ENCODE measurements around the gene CNTN4.
"Not testable (repeated sequence)": the region's sequence is repeated elsewhere in the genome, so short reads cannot be mapped to it uniquely, and the experiment has no call there.

The CNTN4 gene

GRCh38 chr3:2896308-2896939, 797.8 kb downstream of the CNTN4 start:
- Mint-ChIP-seq H3K4me3 (no peak overlapping the region), H3K4me1 (no peaks in the 10 kb centered on the region), H3K36me3 (ENCODE audit: low read depth) (no peaks in the 10 kb centered on the region), H3K9me3 (no peaks in the 10 kb centered on the region), H3K27ac (no peak overlapping the region), H3K27me3 (peaks cover 2% of the 10 kb centered on the region)
- ATAC-seq (no peak), DNase-seq (no peak)

GRCh38 chr3:2897821-2898220, 799.2 kb downstream of the CNTN4 start:
- Mint-ChIP-seq H3K27ac (no peak overlapping the region), H3K36me3 (ENCODE audit: low read depth) (no peaks in the 10 kb centered on the region), H3K9me3 (no peaks in the 10 kb centered on the region), H3K4me3 (no peak overlapping the region), H3K4me1 (no peaks in the 10 kb centered on the region), H3K27me3 (peaks cover 2% of the 10 kb centered on the region)
- ATAC-seq: no peak
- DNase-seq: no peak

GRCh38 chr3:2898591-2899353, 800.1 kb downstream of the CNTN4 start:
- H3K27me3 Mint-ChIP-seq: peaks cover 2% of the 10 kb centered on the region
- no peak for DNase-seq

GRCh38 chr3:2904054-2904453, 805.4 kb downstream of the CNTN4 start:
- no peaks in the 10 kb centered on the region for H3K36me3 Mint-ChIP-seq (ENCODE audit: low read depth)
- H3K4me3 Mint-ChIP-seq: no peak overlapping the region
- H3K27me3 Mint-ChIP-seq: no peaks in the 10 kb centered on the region
- no peak overlapping the region for H3K27ac Mint-ChIP-seq
- H3K9me3 Mint-ChIP-seq: no peaks in the 10 kb centered on the region
- no peak for ATAC-seq
- H3K4me1 Mint-ChIP-seq: no peaks in the 10 kb centered on the region
- no peak for DNase-seq

More at GRCh38 chr3:2898591-2899353, 800.1 kb downstream of the CNTN4 start:
- ATAC-seq: no peak
- Mint-ChIP-seq H3K27ac (no peak overlapping the region), H3K36me3 (ENCODE audit: low read depth) (no peaks in the 10 kb centered on the region), H3K4me1 (no peaks in the 10 kb centered on the region), H3K4me3 (no peak overlapping the region), H3K9me3 (no peaks in the 10 kb centered on the region)

GRCh38 chr3:2908693-2909351, 810.2 kb downstream of the CNTN4 start:
- no peak overlapping the region for H3K27ac Mint-ChIP-seq
- DNase-seq (no peak), ATAC-seq (no peak)
- H3K9me3 Mint-ChIP-seq: no peaks in the 10 kb centered on the region
- no peaks in the 10 kb centered on the region for H3K4me1 Mint-ChIP-seq
- no peaks in the 10 kb centered on the region for H3K27me3 Mint-ChIP-seq
- H3K4me3 Mint-ChIP-seq: no peak overlapping the region
- H3K36me3 Mint-ChIP-seq (ENCODE audit: low read depth): no peaks in the 10 kb centered on the region

GRCh38 chr3:2910997-2911396, 812.3 kb downstream of the CNTN4 start:
- peaks cover 3% of the 10 kb centered on the region for H3K9me3 Mint-ChIP-seq
- no peaks in the 10 kb centered on the region for H3K27me3 Mint-ChIP-seq
- H3K27ac Mint-ChIP-seq: no peak overlapping the region
- DNase-seq (no peak), ATAC-seq (no peak)
- H3K4me1 Mint-ChIP-seq: no peaks in the 10 kb centered on the region
- H3K36me3 Mint-ChIP-seq (ENCODE audit: low read depth): no peaks in the 10 kb centered on the region
- no peak overlapping the region for H3K4me3 Mint-ChIP-seq

GRCh38 chr3:2915826-2916225, 817.2 kb downstream of the CNTN4 start:
- Mint-ChIP-seq H3K36me3 (ENCODE audit: low read depth) (no peaks in the 10 kb centered on the region), H3K9me3 (peaks cover 3% of the 10 kb centered on the region), H3K4me3 (no peak overlapping the region), H3K4me1 (no peaks in the 10 kb centered on the region), H3K27me3 (no peaks in the 10 kb centered on the region), H3K27ac (no peak overlapping the region)
- DNase-seq (no peak), ATAC-seq (no peak)

GRCh38 chr3:2916640-2917039, 818.0 kb downstream of the CNTN4 start:
- not testable (repeated sequence) for H3K4me3 Mint-ChIP-seq; DNase-seq; H3K36me3 Mint-ChIP-seq (ENCODE audit: low read depth); H3K9me3 Mint-ChIP-seq; H3K27me3 Mint-ChIP-seq; ATAC-seq; H3K4me1 Mint-ChIP-seq; H3K27ac Mint-ChIP-seq

- Mint-ChIP-seq H3K4me3 (no peak overlapping the region), H3K9me3 (peaks cover 3% of the 10 kb centered on the region), H3K36me3 (ENCODE audit: low read depth) (no peaks in the 10 kb centered on the region), H3K4me1 (no peaks in the 10 kb centered on the region), H3K27me3 (no peaks in the 10 kb centered on the region), H3K27ac (no peak overlapping the region)
- ATAC-seq (no peak), DNase-seq (no peak)
These were observed 821.4 kb downstream of the CNTN4 start for GRCh38 chr3:2920103-2920502.

GRCh38 chr3:2921452-2921851, 822.8 kb downstream of the CNTN4 start:
- ATAC-seq (no peak), DNase-seq (no peak)
- Mint-ChIP-seq H3K4me1 (no peaks in the 10 kb centered on the region), H3K9me3 (no peaks in the 10 kb centered on the region), H3K27ac (no peak overlapping the region), H3K36me3 (ENCODE audit: low read depth) (no peaks in the 10 kb centered on the region), H3K27me3 (peaks cover 2% of the 10 kb centered on the region), H3K4me3 (no peak overlapping the region)

- H3K4me1 Mint-ChIP-seq: no peaks in the 10 kb centered on the region
- H3K9me3 Mint-ChIP-seq: no peaks in the 10 kb centered on the region
- H3K27me3 Mint-ChIP-seq: peaks cover 2% of the 10 kb centered on the region
- DNase-seq (no peak), ATAC-seq (peak; percentile 40)
- no peak overlapping the region for H3K4me3 Mint-ChIP-seq
- H3K36me3 Mint-ChIP-seq (ENCODE audit: low read depth): no peaks in the 10 kb centered on the region
- no peak overlapping the region for H3K27ac Mint-ChIP-seq
These were observed 823.2 kb downstream of the CNTN4 start for GRCh38 chr3:2921903-2922302.

GRCh38 chr3:2923390-2923789, 824.7 kb downstream of the CNTN4 start:
- DNase-seq (no peak), ATAC-seq (no peak)
- Mint-ChIP-seq H3K9me3 (no peaks in the 10 kb centered on the region), H3K4me1 (no peaks in the 10 kb centered on the region), H3K27me3 (peaks cover 2% of the 10 kb centered on the region), H3K36me3 (ENCODE audit: low read depth) (no peaks in the 10 kb centered on the region), H3K4me3 (no peak overlapping the region), H3K27ac (no peak overlapping the region)

- Mint-ChIP-seq H3K4me3 (no peak overlapping the region), H3K27ac (no peak overlapping the region), H3K9me3 (no peaks in the 10 kb centered on the region), H3K36me3 (ENCODE audit: low read depth) (no peaks in the 10 kb centered on the region), H3K27me3 (peaks cover 2% of the 10 kb centered on the region), H3K4me1 (no peaks in the 10 kb centered on the region)
- ATAC-seq (no peak), DNase-seq (no peak)
These were observed 828.6 kb downstream of the CNTN4 start for GRCh38 chr3:2927259-2927658.

GRCh38 chr3:2929574-2929973, 830.9 kb downstream of the CNTN4 start:
- no peaks in the 10 kb centered on the region for H3K4me1 Mint-ChIP-seq
- H3K27ac Mint-ChIP-seq: no peak overlapping the region
- H3K36me3 Mint-ChIP-seq (ENCODE audit: low read depth): no peaks in the 10 kb centered on the region
- ATAC-seq: no peak
- DNase-seq: no peak
- H3K27me3 Mint-ChIP-seq: peaks cover 2% of the 10 kb centered on the region
- no peaks in the 10 kb centered on the region for H3K9me3 Mint-ChIP-seq
- no peak overlapping the region for H3K4me3 Mint-ChIP-seq

- ATAC-seq: no peak
- H3K4me3 Mint-ChIP-seq: no peak overlapping the region
- DNase-seq: no peak
- no peak overlapping the region for H3K27ac Mint-ChIP-seq
- H3K36me3 Mint-ChIP-seq (ENCODE audit: low read depth): no peaks in the 10 kb centered on the region
- no peaks in the 10 kb centered on the region for H3K27me3 Mint-ChIP-seq
- H3K4me1 Mint-ChIP-seq: no peaks in the 10 kb centered on the region
- no peaks in the 10 kb centered on the region for H3K9me3 Mint-ChIP-seq
These were observed 832.6 kb downstream of the CNTN4 start for GRCh38 chr3:2931265-2931664.
